Stimulated activated CD4-positive, alpha-beta T cell treated with anti-CD3 and anti-CD28 coated beads, Interleukin-4, amount 100 ng/mL, for 4 hours (primary cell): ENCODE results near the gene ZKSCAN1.

ENCODE experiments used
- DNase-seq, 2 experiments: peaks; one replicate each; pipeline ENCODE4 v3.0.0-alpha.2; 2020

ZKSCAN1 gene

GRCh38 chr7:100040575-100040974, 25.2 kb downstream of the ZKSCAN1 start:
- DNase-seq: no peak

GRCh38 chr7:100044718-100045117, 29.3 kb downstream of the ZKSCAN1 start:
- no peak for DNase-seq

GRCh38 chr7:100048680-100049079, 33.3 kb downstream of the ZKSCAN1 start:
- no peak for DNase-seq

GRCh38 chr7:100049441-100050291, 34.3 kb downstream of the ZKSCAN1 start, which contains the start of gene ZSCAN21:
Gene ZSCAN21, plus strand, starts transcription at chr7:100049774. Its CDS starts 7,233 bp downstream, at chr7:100057007.
- peak; percentile 80 to 83 for DNase-seq

GRCh38 chr7:100051611-100052010, 36.2 kb downstream of the ZKSCAN1 start:
- no peak for DNase-seq

GRCh38 chr7:100053215-100053614, 37.8 kb downstream of the ZKSCAN1 start:
- DNase-seq: peak in 1 of 2 experiments; percentile 6

- DNase-seq: no peak
Observed at GRCh38 chr7:100057006-100057405, 41.6 kb downstream of the ZKSCAN1 start.

- no peak for DNase-seq
Observed at GRCh38 chr7:100059251-100059739, 43.9 kb downstream of the ZKSCAN1 start.

- DNase-seq: no peak
Observed at GRCh38 chr7:100061518-100062193, 46.3 kb downstream of the ZKSCAN1 start.

- no peak for DNase-seq
Observed at GRCh38 chr7:100063376-100063775, 48.0 kb downstream of the ZKSCAN1 start.

- no peak for DNase-seq
Observed at GRCh38 chr7:100064162-100064561, 48.8 kb downstream of the ZKSCAN1 start.

- DNase-seq: no peak
Observed at GRCh38 chr7:100065452-100066186, 50.2 kb downstream of the ZKSCAN1 start.

- no peak for DNase-seq
Observed at GRCh38 chr7:100066953-100067352, 51.6 kb downstream of the ZKSCAN1 start.

GRCh38 chr7:100069991-100070390, 54.6 kb downstream of the ZKSCAN1 start:
- DNase-seq: no peak

- DNase-seq: no peak
Observed at GRCh38 chr7:100071018-100071723, 55.8 kb downstream of the ZKSCAN1 start.

GRCh38 chr7:100072462-100072861, 57.1 kb downstream of the ZKSCAN1 start:
- no peak for DNase-seq

- DNase-seq: no peak
Observed at GRCh38 chr7:100074841-100075240, 59.4 kb downstream of the ZKSCAN1 start.

GRCh38 chr7:100075418-100075817, 60.0 kb downstream of the ZKSCAN1 start:
- DNase-seq: no peak

GRCh38 chr7:100077205-100077604, 61.8 kb downstream of the ZKSCAN1 start:
- no peak for DNase-seq

GRCh38 chr7:100079024-100079560, 63.7 kb downstream of the ZKSCAN1 start:
- DNase-seq: no peak

- no peak for DNase-seq
Observed at GRCh38 chr7:100080907-100081534, 65.6 kb downstream of the ZKSCAN1 start.
